ENCODE results near the gene IL6R.
A peak's percentile ranks its signal among the peaks of the same experiment; 100 is the strongest.

IL6R gene

GRCh38 chr1:154391086-154391770, 13.9 kb upstream of the IL6R start:
- H3K4me1 ChIP-seq (ENCODE audit: insufficient read depth, low read length), result no peaks in the 10 kb centered on the region
- H3K27me3 ChIP-seq (ENCODE audit: insufficient read depth, low read length), result no peaks in the 10 kb centered on the region
- H3K36me3 ChIP-seq (ENCODE audit: insufficient read depth, low read length), result no peaks in the 10 kb centered on the region
- H3K27ac ChIP-seq (ENCODE audit: low read depth, low read length), result no peak overlapping the region
- WGBS, result 91% methylated on average over 9 of the region's 9 CpGs
- H3K9ac ChIP-seq (ENCODE audit: low read depth, low read length), result no peak overlapping the region
- no peaks in the 10 kb centered on the region for H3K9me3 ChIP-seq (ENCODE audit: insufficient read depth, low read depth, low read length)
- H3K4me3 ChIP-seq (ENCODE audit: low read length), result no peak overlapping the region

- Histone ChIP-seq H3K36me3 (ENCODE audit: insufficient read depth, low read length) (no peaks in the 10 kb centered on the region), H3K9me3 (ENCODE audit: insufficient read depth, low read depth, low read length) (no peaks in the 10 kb centered on the region), H3K4me3 (ENCODE audit: low read length) (no peak overlapping the region), H3K4me1 (ENCODE audit: insufficient read depth, low read length) (no peaks in the 10 kb centered on the region), H3K27me3 (ENCODE audit: insufficient read depth, low read length) (peaks cover 1% of the 10 kb centered on the region; the same call in 1 of the 2 replicates), H3K27ac (ENCODE audit: low read depth, low read length) (no peak overlapping the region), H3K9ac (ENCODE audit: low read depth, low read length) (no peak overlapping the region)
- 92% methylated on average over 4 of the region's 4 CpGs for WGBS
These were observed 7.0 kb upstream of the IL6R start for GRCh38 chr1:154398141-154398540.

GRCh38 chr1:154398678-154399077, 6.5 kb upstream of the IL6R start:
- H3K9me3 ChIP-seq (ENCODE audit: insufficient read depth, low read depth, low read length), result no peaks in the 10 kb centered on the region
- H3K9ac ChIP-seq (ENCODE audit: low read depth, low read length), result no peak overlapping the region
- WGBS, result 97% methylated on average over 4 of the region's 4 CpGs
- H3K27ac ChIP-seq (ENCODE audit: low read depth, low read length), result no peak overlapping the region
- H3K4me1 ChIP-seq (ENCODE audit: insufficient read depth, low read length), result no peaks in the 10 kb centered on the region
- peaks cover 7% of the 10 kb centered on the region for H3K27me3 ChIP-seq (ENCODE audit: insufficient read depth, low read length)
- H3K36me3 ChIP-seq (ENCODE audit: insufficient read depth, low read length), result no peaks in the 10 kb centered on the region
- H3K4me3 ChIP-seq (ENCODE audit: low read length), result no peak overlapping the region

GRCh38 chr1:154400381-154400801, 4.8 kb upstream of the IL6R start:
- peaks cover 23% of the 10 kb centered on the region for H3K27me3 ChIP-seq (ENCODE audit: insufficient read depth, low read length)

GRCh38 chr1:154402409-154402921, 2.7 kb upstream of the IL6R start:
- H3K9me3 ChIP-seq (ENCODE audit: insufficient read depth, low read depth, low read length), result no peaks in the 10 kb centered on the region
- H3K27ac ChIP-seq (ENCODE audit: low read depth, low read length), result no peak overlapping the region
- H3K4me3 ChIP-seq (ENCODE audit: low read length), result no peak overlapping the region
- 97% methylated on average over 4 of the region's 4 CpGs for WGBS
- peaks cover 10% of the 10 kb centered on the region for H3K4me1 ChIP-seq (ENCODE audit: insufficient read depth, low read length)
- no peaks in the 10 kb centered on the region for H3K36me3 ChIP-seq (ENCODE audit: insufficient read depth, low read length)
- peaks cover 44% of the 10 kb centered on the region for H3K27me3 ChIP-seq (ENCODE audit: insufficient read depth, low read length)
- H3K9ac ChIP-seq (ENCODE audit: low read depth, low read length), result no peak overlapping the region

More at GRCh38 chr1:154400381-154400801, 4.8 kb upstream of the IL6R start:
- no peak overlapping the region for H3K9ac ChIP-seq (ENCODE audit: low read depth, low read length)
- WGBS, result 93% methylated on average over 4 of the region's 4 CpGs
- no peaks in the 10 kb centered on the region for H3K9me3 ChIP-seq (ENCODE audit: insufficient read depth, low read depth, low read length)
- H3K27ac ChIP-seq (ENCODE audit: low read depth, low read length), result no peak overlapping the region
- H3K36me3 ChIP-seq (ENCODE audit: insufficient read depth, low read length), result no peaks in the 10 kb centered on the region
- H3K4me1 ChIP-seq (ENCODE audit: insufficient read depth, low read length), result no peaks in the 10 kb centered on the region
- H3K4me3 ChIP-seq (ENCODE audit: low read length), result no peak overlapping the region

- Histone ChIP-seq H3K27ac (ENCODE audit: low read depth, low read length) (no peak overlapping the region), H3K9ac (ENCODE audit: low read depth, low read length) (no peak overlapping the region), H3K36me3 (ENCODE audit: insufficient read depth, low read length) (no peaks in the 10 kb centered on the region), H3K4me1 (ENCODE audit: insufficient read depth, low read length) (peaks cover 16% of the 10 kb centered on the region), H3K4me3 (ENCODE audit: low read length) (no peak overlapping the region), H3K9me3 (ENCODE audit: insufficient read depth, low read depth, low read length) (no peaks in the 10 kb centered on the region), H3K27me3 (ENCODE audit: insufficient read depth, low read length) (peaks cover 53% of the 10 kb centered on the region)
- WGBS, result 83% methylated on average over 8 of the region's 8 CpGs
These were observed 1.7 kb upstream of the IL6R start for GRCh38 chr1:154403261-154403943.

- 87% methylated on average over 3 of the region's 3 CpGs for WGBS
- peaks cover 16% of the 10 kb centered on the region for H3K4me1 ChIP-seq (ENCODE audit: insufficient read depth, low read length)
- no peaks in the 10 kb centered on the region for H3K9me3 ChIP-seq (ENCODE audit: insufficient read depth, low read depth, low read length)
- no peak overlapping the region for H3K9ac ChIP-seq (ENCODE audit: low read depth, low read length)
- no peak overlapping the region for H3K4me3 ChIP-seq (ENCODE audit: low read length)
- no peaks in the 10 kb centered on the region for H3K36me3 ChIP-seq (ENCODE audit: insufficient read depth, low read length)
- no peak overlapping the region for H3K27ac ChIP-seq (ENCODE audit: low read depth, low read length)
- H3K27me3 ChIP-seq (ENCODE audit: insufficient read depth, low read length), result peaks cover 53% of the 10 kb centered on the region
These were observed 1.2 kb upstream of the IL6R start for GRCh38 chr1:154403983-154404382.

- no peaks in the 10 kb centered on the region for H3K36me3 ChIP-seq (ENCODE audit: insufficient read depth, low read length)
- peak overlapping the region; percentile 59 for H3K4me3 ChIP-seq (ENCODE audit: low read length)
- 0 out of 2 replicates have a peak overlapping the region, but pooled peaks have one; percentile 16 for H3K9ac ChIP-seq (ENCODE audit: low read depth, low read length)
- no peaks in the 10 kb centered on the region for H3K9me3 ChIP-seq (ENCODE audit: insufficient read depth, low read depth, low read length)
- H3K27ac ChIP-seq (ENCODE audit: low read depth, low read length), result no peak overlapping the region
- peaks cover 16% of the 10 kb centered on the region for H3K4me1 ChIP-seq (ENCODE audit: insufficient read depth, low read length)
- 78% methylated on average over 11 of the region's 11 CpGs for WGBS
- peaks cover 53% of the 10 kb centered on the region for H3K27me3 ChIP-seq (ENCODE audit: insufficient read depth, low read length)
These were observed 622 bp upstream of the IL6R start for GRCh38 chr1:154404511-154404931.

GRCh38 chr1:154405747-154406571, 816 bp downstream of the IL6R start:
- Histone ChIP-seq H3K27me3 (ENCODE audit: insufficient read depth, low read length) (peaks cover 53% of the 10 kb centered on the region), H3K27ac (ENCODE audit: low read depth, low read length) (no peak overlapping the region), H3K4me1 (ENCODE audit: insufficient read depth, low read length) (peaks cover 20% of the 10 kb centered on the region), H3K9ac (ENCODE audit: low read depth, low read length) (peak overlapping the region; percentile 40), H3K9me3 (ENCODE audit: insufficient read depth, low read depth, low read length) (no peaks in the 10 kb centered on the region), H3K36me3 (ENCODE audit: insufficient read depth, low read length) (no peaks in the 10 kb centered on the region), H3K4me3 (ENCODE audit: low read length) (peak overlapping the region; percentile 59)
- WGBS, result 9% methylated on average over 40 of the region's 40 CpGs

GRCh38 chr1:154406572-154406879, 1.4 kb downstream of the IL6R start:
- Histone ChIP-seq H3K9me3 (ENCODE audit: insufficient read depth, low read depth, low read length) (no peaks in the 10 kb centered on the region), H3K4me1 (ENCODE audit: insufficient read depth, low read length) (peaks cover 20% of the 10 kb centered on the region), H3K9ac (ENCODE audit: low read depth, low read length) (no peak overlapping the region), H3K4me3 (ENCODE audit: low read length) (no peak overlapping the region), H3K36me3 (ENCODE audit: insufficient read depth, low read length) (no peaks in the 10 kb centered on the region), H3K27ac (ENCODE audit: low read depth, low read length) (no peak overlapping the region), H3K27me3 (ENCODE audit: insufficient read depth, low read length) (peaks cover 53% of the 10 kb centered on the region)

GRCh38 chr1:154406886-154407197, 1.7 kb downstream of the IL6R start:
- peaks cover 20% of the 10 kb centered on the region for H3K4me1 ChIP-seq (ENCODE audit: insufficient read depth, low read length)
- H3K9ac ChIP-seq (ENCODE audit: low read depth, low read length), result no peak overlapping the region
- no peak overlapping the region for H3K27ac ChIP-seq (ENCODE audit: low read depth, low read length)
- peaks cover 53% of the 10 kb centered on the region for H3K27me3 ChIP-seq (ENCODE audit: insufficient read depth, low read length)
- no peaks in the 10 kb centered on the region for H3K36me3 ChIP-seq (ENCODE audit: insufficient read depth, low read length)
- H3K4me3 ChIP-seq (ENCODE audit: low read length), result no peak overlapping the region
- 93% methylated on average over 3 of the region's 3 CpGs for WGBS
- no peaks in the 10 kb centered on the region for H3K9me3 ChIP-seq (ENCODE audit: insufficient read depth, low read depth, low read length)
